NCI-H146 (cell line): Measurements from ENCODE around the gene TRIM4.
"Not testable (repeated sequence)": the region's sequence is repeated elsewhere in the genome, so short reads cannot be mapped to it uniquely, and the experiment has no call there.

Experiments
- DNase-seq: peaks from one replicate; lab custom pipeline; 2025; lab: John Stamatoyannopoulos, UW

Gene TRIM4

GRCh38 chr7:99919814-99920112 lies 433 bp upstream of the TRIM4 start:
- no peak for DNase-seq

GRCh38 chr7:99910976-99911375 lies 8.4 kb downstream of the TRIM4 start:
- no peak for DNase-seq

- no peak for DNase-seq
Measured at GRCh38 chr7:99901581-99901980, 17.7 kb downstream of the TRIM4 start.

GRCh38 chr7:99899830-99900519 lies 19.4 kb downstream of the TRIM4 start:
- no peak for DNase-seq

GRCh38 chr7:99898836-99899235 lies 20.5 kb downstream of the TRIM4 start:
- no peak for DNase-seq

- no peak for DNase-seq
Measured at GRCh38 chr7:99898023-99898357, 21.3 kb downstream of the TRIM4 start.

GRCh38 chr7:99897322-99898022 lies 21.9 kb downstream of the TRIM4 start:
- no peak for DNase-seq

- no peak for DNase-seq
Measured at GRCh38 chr7:99894738-99895137, 24.6 kb downstream of the TRIM4 start.

- no peak for DNase-seq
Measured at GRCh38 chr7:99893280-99893679, 26.1 kb downstream of the TRIM4 start.

- DNase-seq = not testable (repeated sequence)
Measured at GRCh38 chr7:99890348-99890747, 29.0 kb downstream of the TRIM4 start.

GRCh38 chr7:99888366-99888765 lies 31.0 kb downstream of the TRIM4 start:
- not testable (repeated sequence) for DNase-seq

- DNase-seq = no peak
Measured at GRCh38 chr7:99881370-99881769, 38.0 kb downstream of the TRIM4 start.

GRCh38 chr7:99876933-99877332 lies 42.4 kb downstream of the TRIM4 start, which contains the start of gene OR2AE1:
Gene OR2AE1, minus strand, starts transcription at chr7:99877033. Its CDS starts 0 bp downstream, at chr7:99877033.
- no peak for DNase-seq

GRCh38 chr7:99876491-99876890 lies 42.8 kb downstream of the TRIM4 start:
- no peak for DNase-seq

GRCh38 chr7:99868246-99868645 lies 51.1 kb downstream of the TRIM4 start:
- no peak for DNase-seq

- not testable (repeated sequence) for DNase-seq
Measured at GRCh38 chr7:99867477-99867876, 51.9 kb downstream of the TRIM4 start.

- no peak for DNase-seq
Measured at GRCh38 chr7:99863847-99864440, 55.4 kb downstream of the TRIM4 start.

GRCh38 chr7:99860281-99861127 lies 58.8 kb downstream of the TRIM4 start:
- no peak for DNase-seq

- no peak for DNase-seq
Measured at GRCh38 chr7:99855236-99855635, 64.1 kb downstream of the TRIM4 start.

- no peak for DNase-seq
Measured at GRCh38 chr7:99848420-99849216, 70.7 kb downstream of the TRIM4 start.

- no peak for DNase-seq
Measured at GRCh38 chr7:99844328-99844727, 75.0 kb downstream of the TRIM4 start.

GRCh38 chr7:99843808-99844207 lies 75.5 kb downstream of the TRIM4 start:
- no peak for DNase-seq
